ENCODE data around the gene AKIRIN1. TPM values are rescaled to one million over a fixed set of nuclear protein-coding genes. Genes with fewer than 3 reads are reported as not detected.

Gene AKIRIN1
- total and polyA plus RNA-seq, 10 of the 15 experiments (the other 5 are each of a cell fraction or from before 2014, with no cell fraction given): 7.5 to 72.3 (median 50.4) TPM

GRCh38 chr1:39026051-39026865 lies 35.2 kb downstream of the AKIRIN1 start, which contains the start of gene NDUFS5 (continued):
- TF ChIP-seq YBX1 (IDR thresholded peaks at IDR 0.05) (no peak), E2F8 (IDR thresholded peaks at IDR 0.05; ENCODE audit: low read depth, partially characterized antibody) (no peak), ZSCAN29 (IDR thresholded peaks at IDR 0.05) (no peak), EGR1 (IDR thresholded peaks at IDR 0.05; ENCODE audit: borderline replicate concordance in 1 of 2, low read depth in 2 of 2, low read length in 2 of 2) (no peak), SUZ12 (IDR thresholded peaks at IDR 0.05; ENCODE audit: unreplicated experiment) (no peak), FOS (IDR thresholded peaks at IDR 0.05; ENCODE audit: borderline replicate concordance, extremely low read depth, insufficient read length) (no peak), HDGF (IDR thresholded peaks at IDR 0.05) (peak; percentile 18; the same call in 1 of the 2 replicates), RFX5 (IDR thresholded peaks at IDR 0.05; ENCODE audit: low read depth, low read length) (0 out of 2 replicates have a peak, but pooled peaks have one; percentile 10), NFYA (IDR thresholded peaks at IDR 0.05; ENCODE audit: borderline replicate concordance, low read depth, low read length) (no peak), EED (IDR thresholded peaks at IDR 0.05; ENCODE audit: low read depth) (peak; percentile 37; the same call in 1 of the 2 replicates), POU2F2 (IDR thresholded peaks at IDR 0.05; ENCODE audit: borderline replicate concordance, low read depth, low read length) (peak; percentile 54; the same call in 2 of the 3 replicates), IRF5 (IDR thresholded peaks at IDR 0.05; ENCODE audit: borderline replicate concordance) (no peak), SIX5 (IDR thresholded peaks at IDR 0.05; ENCODE audit: low read depth, low read length, severe bottlenecking) (no peak), E2F4 (IDR thresholded peaks at IDR 0.05; ENCODE audit: low read depth, low read length) (no peak), MXI1 (IDR thresholded peaks at IDR 0.05; ENCODE audit: low read depth, low read length) (no peak), ZNF274 (IDR thresholded peaks at IDR 0.05; ENCODE audit: insufficient read depth, insufficient read length) (no peak), REST (IDR thresholded peaks at IDR 0.05; ENCODE audit: low read depth, low read length) (no peak), MAX (IDR thresholded peaks at IDR 0.05; ENCODE audit: low read depth, low read length) (peak; percentile 28; the same call in 1 of the 2 replicates), CBX3 (IDR thresholded peaks at IDR 0.05; ENCODE audit: borderline replicate concordance, low read depth) (no peak), JUNB (IDR thresholded peaks at IDR 0.05) (no peak), ASH2L (IDR thresholded peaks at IDR 0.05; ENCODE audit: borderline replicate concordance, low read depth) (no peak)
